ENCODE results near the gene CLEC14A. TPM values are rescaled to one million over a fixed set of nuclear protein-coding genes. Genes with fewer than 3 reads are reported as not detected.

CLEC14A gene, protein sequence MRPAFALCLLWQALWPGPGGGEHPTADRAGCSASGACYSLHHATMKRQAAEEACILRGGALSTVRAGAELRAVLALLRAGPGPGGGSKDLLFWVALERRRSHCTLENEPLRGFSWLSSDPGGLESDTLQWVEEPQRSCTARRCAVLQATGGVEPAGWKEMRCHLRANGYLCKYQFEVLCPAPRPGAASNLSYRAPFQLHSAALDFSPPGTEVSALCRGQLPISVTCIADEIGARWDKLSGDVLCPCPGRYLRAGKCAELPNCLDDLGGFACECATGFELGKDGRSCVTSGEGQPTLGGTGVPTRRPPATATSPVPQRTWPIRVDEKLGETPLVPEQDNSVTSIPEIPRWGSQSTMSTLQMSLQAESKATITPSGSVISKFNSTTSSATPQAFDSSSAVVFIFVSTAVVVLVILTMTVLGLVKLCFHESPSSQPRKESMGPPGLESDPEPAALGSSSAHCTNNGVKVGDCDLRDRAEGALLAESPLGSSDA
- not detected in 2 replicates for total RNA-seq (2014; rRNA removed; shearing (Covaris generic))

- in situ Hi-C loops (cut with HindIII; ENCODE audit: low sequenced_read_pairs), result no loop called here
- no peak for DNase-seq (ENCODE audit: low spot score)
Observed at GRCh38 chr14:38255673-38256532, at the start of gene CLEC14A. CLEC14A (minus strand) TSS chr14:38256093; CDS start chr14:38256022, 71 bp downstream.

DNA sequence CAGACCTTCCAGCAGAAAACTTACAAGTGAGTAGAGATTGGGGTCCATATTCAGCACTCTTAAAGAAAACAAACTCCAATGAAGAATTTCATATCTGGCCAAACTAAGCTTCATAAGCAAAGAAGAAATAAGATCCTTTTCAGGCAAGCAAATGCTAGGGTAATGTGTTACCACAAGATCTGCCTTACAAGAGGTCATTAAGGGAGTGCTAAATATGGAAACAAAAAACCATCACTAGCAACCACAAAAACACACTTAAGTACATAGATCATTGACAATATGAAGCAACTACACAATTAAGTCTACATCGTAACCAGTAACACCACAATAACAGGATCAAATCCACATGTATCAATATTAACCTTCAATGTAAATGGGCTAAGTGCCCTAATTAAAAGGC, 47.1 kb upstream of the CLEC14A start:
- in situ Hi-C loops (cut with HindIII; ENCODE audit: low sequenced_read_pairs), result no loop called here
- DNase-seq (ENCODE audit: low spot score), result no peak

DNA sequence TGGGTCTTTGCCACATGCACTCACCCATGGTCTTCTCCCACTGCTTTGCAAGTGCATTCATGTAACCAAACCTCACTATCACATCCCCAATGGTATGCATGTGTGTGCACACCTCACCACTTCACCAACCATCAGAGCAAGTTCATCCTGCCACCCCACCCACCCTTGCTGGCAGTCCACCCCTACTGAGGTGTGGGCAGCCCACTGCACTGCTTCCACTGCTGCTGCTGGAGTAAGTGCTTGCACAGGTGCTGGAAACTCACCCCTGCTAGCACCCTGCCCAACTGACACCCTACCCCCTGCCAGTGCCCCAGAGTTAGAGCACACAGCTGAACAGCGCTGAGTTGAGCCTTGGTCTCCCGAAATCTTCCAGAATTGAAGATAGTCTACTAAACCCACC, 46.1 kb upstream of the CLEC14A start:
- in situ Hi-C loops (cut with HindIII; ENCODE audit: low sequenced_read_pairs), result no loop called here
- DNase-seq (ENCODE audit: low spot score), result no peak

DNA sequence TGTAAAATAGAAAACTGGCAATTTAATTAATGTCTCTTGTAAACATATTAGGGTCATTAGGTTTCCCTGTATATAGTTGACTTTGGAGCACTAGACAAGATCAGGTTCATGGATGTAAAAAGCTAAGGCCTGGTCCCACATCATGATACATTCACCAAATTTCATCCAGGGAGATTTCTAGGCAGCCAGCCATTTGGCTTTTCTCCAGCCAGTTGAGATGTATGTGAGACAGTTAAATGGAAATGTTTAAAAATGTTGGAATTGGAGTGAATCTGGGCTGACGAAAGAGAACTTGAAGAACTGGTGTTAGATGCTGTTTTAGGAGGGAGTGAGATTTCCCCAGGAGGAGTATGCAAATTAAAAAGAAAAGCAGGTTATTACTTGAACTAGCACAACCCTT, 41.8 kb upstream of the CLEC14A start:
- no peak for DNase-seq (ENCODE audit: low spot score)
- in situ Hi-C loops (cut with HindIII; ENCODE audit: low sequenced_read_pairs), result no loop called here

DNA sequence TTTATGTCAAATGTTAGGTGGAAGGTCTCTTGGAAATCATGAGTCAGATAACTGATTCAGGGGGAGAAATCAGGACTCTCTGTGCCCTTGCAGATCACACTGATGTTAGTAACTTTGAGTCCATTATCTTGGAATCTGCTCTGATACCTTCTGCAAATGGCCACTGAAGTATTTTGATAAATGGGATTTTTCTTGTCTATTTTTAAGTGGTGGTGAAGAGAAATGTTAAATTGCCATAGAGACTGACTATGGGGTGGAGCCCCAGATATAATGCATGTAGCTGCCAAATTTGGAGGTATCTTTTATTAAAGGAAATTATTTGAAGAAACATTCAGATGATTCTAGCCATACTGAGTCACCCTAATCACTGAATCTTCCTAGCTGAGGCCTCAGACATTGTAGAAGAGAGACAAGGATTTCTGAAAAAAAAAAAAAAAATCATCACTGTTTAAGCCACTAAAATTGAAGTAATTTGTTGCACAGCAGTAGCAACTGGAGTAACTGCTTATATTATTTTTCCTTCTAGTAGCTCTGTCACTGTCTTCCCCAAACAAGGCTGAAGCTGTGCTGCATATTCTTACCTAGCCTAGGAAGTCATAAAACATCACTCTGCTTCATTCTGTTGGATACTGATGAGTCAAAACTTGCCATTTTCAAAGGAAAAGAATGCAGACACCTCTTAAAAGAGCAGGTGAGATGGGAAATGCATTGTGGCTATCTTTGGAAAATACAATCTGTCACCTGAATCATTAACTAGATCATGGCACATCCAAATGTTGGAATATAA, 36.0 kb upstream of the CLEC14A start:
- no peak for DNase-seq (ENCODE audit: low spot score)
- in situ Hi-C loops (cut with HindIII; ENCODE audit: low sequenced_read_pairs), result no loop called here

DNA sequence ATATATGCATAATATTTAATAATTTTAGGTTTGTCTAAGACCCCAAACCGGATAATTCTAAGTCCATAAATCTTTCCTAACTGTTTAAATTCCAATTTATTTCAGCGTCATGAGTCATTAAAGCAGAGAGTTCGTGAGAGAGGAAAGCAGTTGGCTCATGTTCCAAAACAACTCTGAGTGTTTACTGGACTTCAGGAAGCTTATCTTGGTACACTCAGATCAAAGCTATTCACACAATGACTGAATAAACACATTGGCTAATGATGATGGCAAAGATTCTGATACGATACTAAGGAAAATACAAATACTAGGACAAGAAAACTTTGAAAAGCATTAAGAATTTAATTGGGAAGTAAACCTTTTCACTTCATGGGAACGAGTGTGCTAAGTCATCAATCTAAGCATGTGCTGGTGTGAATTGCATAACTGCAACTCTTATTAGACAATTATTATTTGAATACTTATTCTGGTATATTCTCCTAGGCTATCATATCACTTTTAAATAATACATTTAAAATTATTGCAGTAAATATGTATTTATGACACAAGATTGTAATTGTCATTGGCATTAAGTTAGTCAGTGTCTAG, 34.8 kb upstream of the CLEC14A start:
- in situ Hi-C loops (cut with HindIII; ENCODE audit: low sequenced_read_pairs), result no loop called here
- DNase-seq (ENCODE audit: low spot score), result no peak

GRCh38 chr14:38286452-38286851, 30.6 kb upstream of the CLEC14A start:
- DNase-seq (ENCODE audit: low spot score), result no peak
- in situ Hi-C loops (cut with HindIII; ENCODE audit: low sequenced_read_pairs), result no loop called here

GRCh38 chr14:38285962-38286361, 30.1 kb upstream of the CLEC14A start:
- in situ Hi-C loops (cut with HindIII; ENCODE audit: low sequenced_read_pairs), result no loop called here
- no peak for DNase-seq (ENCODE audit: low spot score)

DNA sequence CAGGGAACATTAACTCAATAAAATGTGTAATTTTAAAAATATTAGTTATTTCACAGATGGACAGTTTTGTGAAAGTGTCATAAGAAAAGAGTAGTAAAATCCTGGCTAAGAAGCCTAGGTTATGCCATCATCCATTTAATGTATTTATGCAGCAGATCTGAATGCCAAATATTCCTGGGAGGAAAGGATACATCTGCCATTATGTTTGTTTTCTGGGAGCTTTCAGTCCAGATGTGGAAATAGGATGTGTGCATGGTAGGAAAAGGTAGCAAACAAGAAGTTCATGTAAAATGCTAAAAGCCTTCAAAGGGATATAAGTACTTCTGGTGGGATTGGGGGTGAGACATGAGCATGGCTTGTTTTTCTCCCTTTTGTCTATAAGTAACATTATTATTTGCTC, 27.0 kb upstream of the CLEC14A start:
- in situ Hi-C loops (cut with HindIII; ENCODE audit: low sequenced_read_pairs), result no loop called here
- DNase-seq (ENCODE audit: low spot score), result no peak

DNA sequence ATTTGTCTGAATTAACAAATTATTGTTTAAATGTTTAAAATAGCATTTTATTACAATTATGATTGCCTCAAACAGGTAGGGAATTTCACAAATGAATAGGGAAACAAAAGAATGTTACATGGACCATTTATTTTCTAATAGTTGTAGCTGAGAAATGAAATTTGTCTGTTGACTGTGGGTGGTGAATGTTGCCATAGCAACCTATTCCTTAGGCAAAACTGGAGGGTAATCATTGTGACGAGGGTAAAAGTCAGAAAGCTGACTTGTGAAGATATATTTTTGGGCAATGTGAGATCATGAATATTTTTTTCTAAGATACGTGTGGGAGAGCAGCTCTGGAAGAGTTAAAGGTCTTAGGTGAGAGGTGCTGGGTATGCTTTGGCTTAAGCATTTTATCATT, 24.2 kb upstream of the CLEC14A start:
- DNase-seq (ENCODE audit: low spot score), result no peak
- in situ Hi-C loops (cut with HindIII; ENCODE audit: low sequenced_read_pairs), result no loop called here

DNA sequence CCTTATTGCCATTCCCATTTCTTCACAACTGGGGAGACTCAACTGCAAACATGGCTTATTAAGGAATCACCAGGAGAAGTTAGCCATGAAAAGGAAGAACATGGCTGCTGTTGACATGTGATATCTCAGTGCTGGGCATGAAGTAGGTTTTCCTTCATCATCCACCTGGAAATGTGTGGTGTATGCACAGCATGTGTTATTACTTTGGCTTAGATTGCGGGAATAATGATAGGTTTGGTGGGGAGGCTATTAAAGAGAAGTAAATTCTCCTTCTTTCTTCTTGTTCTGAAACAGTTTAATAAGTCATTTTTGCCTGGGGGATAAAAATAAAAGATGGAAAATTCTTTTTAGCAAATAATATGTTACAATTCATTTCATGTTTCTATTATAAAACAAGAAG, 23.7 kb upstream of the CLEC14A start:
- in situ Hi-C loops (cut with HindIII; ENCODE audit: low sequenced_read_pairs), result no loop called here
- no peak for DNase-seq (ENCODE audit: low spot score)

GRCh38 chr14:38278035-38278434, 22.1 kb upstream of the CLEC14A start:
- DNase-seq (ENCODE audit: low spot score), result no peak
- in situ Hi-C loops (cut with HindIII; ENCODE audit: low sequenced_read_pairs), result no loop called here

- in situ Hi-C loops (cut with HindIII; ENCODE audit: low sequenced_read_pairs), result no loop called here
- no peak for DNase-seq (ENCODE audit: low spot score)
Observed at GRCh38 chr14:38262844-38263243, 7.0 kb upstream of the CLEC14A start.

GRCh38 chr14:38261620-38262019, 5.7 kb upstream of the CLEC14A start:
- in situ Hi-C loops (cut with HindIII; ENCODE audit: low sequenced_read_pairs), result no loop called here

DNA sequence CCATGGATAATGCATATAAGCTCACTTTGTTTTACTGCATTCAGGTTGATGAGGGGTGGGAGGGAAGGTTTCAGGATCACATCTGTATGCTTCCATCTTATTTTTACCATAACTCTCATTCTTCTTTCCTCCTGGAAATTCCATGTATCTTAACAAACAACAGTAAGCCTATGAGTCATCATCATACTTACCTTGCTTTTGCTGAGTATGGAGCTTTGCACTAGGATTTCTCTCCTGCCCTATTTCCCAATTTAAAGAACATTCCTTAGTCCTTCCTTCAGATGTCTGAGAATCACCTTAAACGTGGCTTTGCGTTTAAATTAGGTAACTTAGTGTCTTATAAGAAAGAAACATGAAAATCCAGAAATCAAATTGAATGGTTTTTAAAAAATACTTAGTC, 1.6 kb upstream of the CLEC14A start:
- in situ Hi-C loops (cut with HindIII; ENCODE audit: low sequenced_read_pairs), result no loop called here
- no peak for DNase-seq (ENCODE audit: low spot score)

More at GRCh38 chr14:38261620-38262019, 5.7 kb upstream of the CLEC14A start:
- DNase-seq (ENCODE audit: low spot score), result no peak

DNA sequence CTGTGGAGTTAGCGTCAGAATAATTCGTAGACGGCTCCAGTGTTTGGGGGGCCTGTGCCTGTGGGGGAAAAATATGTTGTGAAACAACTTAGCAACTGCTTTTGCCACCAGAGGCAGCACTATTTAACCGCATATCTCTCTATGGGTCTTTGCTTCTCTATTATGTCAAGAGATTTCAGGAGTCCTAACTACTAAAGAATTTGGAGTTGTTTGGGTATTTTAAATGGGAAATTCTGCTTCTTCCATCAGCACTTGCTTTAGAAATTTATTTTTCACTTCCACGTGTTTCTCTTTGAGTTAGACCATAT, 594 bp upstream of the CLEC14A start:
- no peak for DNase-seq (ENCODE audit: low spot score)
- in situ Hi-C loops (cut with HindIII; ENCODE audit: low sequenced_read_pairs), result no loop called here

- in situ Hi-C loops (cut with HindIII; ENCODE audit: low sequenced_read_pairs), result no loop called here
Observed at GRCh38 chr14:38255408-38255672, 553 bp downstream of the CLEC14A start.

GRCh38 chr14:38254571-38255407, 1.1 kb downstream of the CLEC14A start:
- in situ Hi-C loops (cut with HindIII; ENCODE audit: low sequenced_read_pairs), result no loop called here

More at GRCh38 chr14:38255408-38255672, 553 bp downstream of the CLEC14A start:
- DNase-seq (ENCODE audit: low spot score), result no peak

GRCh38 chr14:38253676-38254075, 2.2 kb downstream of the CLEC14A start:
- in situ Hi-C loops (cut with HindIII; ENCODE audit: low sequenced_read_pairs), result no loop called here
- no peak for DNase-seq (ENCODE audit: low spot score)

More at GRCh38 chr14:38254571-38255407, 1.1 kb downstream of the CLEC14A start:
- DNase-seq (ENCODE audit: low spot score), result no peak
